GM19238 (cell line): ENCODE results near the gene BBOX1.
"Not testable (repeated sequence)": the region's sequence is repeated elsewhere in the genome, so short reads cannot be mapped to it uniquely, and the experiment has no call there.

Experiments
- DNase-seq: peaks from one replicate; pipeline ENCODE4 v3.0.0; 2011; ENCODE audit warnings: low spot score; ENCODE audit not compliant: insufficient read length

Gene BBOX1

DNA sequence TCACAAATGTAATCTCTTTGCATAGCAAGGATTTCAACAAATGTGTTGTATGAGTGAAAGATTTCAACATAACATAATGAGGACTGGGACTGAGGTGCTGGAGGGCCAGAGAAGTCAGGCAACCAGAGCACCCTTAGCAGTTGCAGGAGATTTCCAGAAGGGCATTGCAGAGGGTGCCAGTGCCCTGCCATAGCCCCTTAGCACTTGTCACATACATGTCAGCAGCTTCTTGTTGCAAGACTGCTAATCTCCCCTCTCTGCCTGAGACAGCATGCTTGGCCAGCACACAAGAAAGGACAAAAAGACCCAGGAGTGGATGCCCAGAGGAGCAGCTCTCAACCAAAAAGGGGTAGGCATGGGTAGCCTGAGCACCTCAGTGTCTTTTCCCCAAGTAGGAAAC is 43.2 kb downstream of the BBOX1 start:
- no peak for DNase-seq

DNA sequence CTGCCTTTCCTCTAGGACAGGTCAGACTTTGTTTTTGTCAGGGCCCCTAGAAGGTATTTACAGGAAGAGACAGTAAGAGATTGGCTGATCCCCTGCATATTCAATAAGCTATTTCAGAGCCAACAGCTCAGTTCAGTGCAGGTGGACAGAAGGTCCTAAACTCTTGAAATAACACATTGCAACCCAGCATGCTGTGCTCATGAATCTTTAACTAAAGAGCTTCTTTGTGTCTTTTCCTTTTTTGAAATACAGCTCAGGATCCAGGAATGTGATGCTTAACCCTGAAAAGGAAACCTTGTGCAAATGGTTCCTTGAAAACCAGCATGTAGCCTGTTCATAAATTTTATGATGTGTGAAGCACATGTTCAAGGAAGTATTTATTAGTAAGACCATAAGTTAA is 43.9 kb downstream of the BBOX1 start:
- DNase-seq = no peak

DNA sequence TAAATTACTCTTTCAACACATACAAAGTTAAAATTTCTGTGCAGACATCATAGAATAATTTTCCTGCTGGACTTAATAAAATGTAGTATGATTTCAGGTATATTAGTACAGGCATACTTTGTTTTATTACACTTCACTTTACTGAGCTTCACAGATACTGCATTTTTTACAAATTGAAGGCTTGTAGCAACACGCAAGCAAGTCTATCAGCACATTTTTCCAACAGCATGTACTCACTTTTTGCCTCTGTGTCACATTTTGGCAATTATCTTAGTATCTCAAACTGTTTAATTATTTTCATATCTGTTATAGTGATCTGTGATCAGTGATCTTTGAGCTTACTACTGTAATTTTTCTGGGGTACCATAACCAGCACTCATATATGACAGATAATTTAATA is 44.5 kb downstream of the BBOX1 start:
- no peak for DNase-seq

DNA sequence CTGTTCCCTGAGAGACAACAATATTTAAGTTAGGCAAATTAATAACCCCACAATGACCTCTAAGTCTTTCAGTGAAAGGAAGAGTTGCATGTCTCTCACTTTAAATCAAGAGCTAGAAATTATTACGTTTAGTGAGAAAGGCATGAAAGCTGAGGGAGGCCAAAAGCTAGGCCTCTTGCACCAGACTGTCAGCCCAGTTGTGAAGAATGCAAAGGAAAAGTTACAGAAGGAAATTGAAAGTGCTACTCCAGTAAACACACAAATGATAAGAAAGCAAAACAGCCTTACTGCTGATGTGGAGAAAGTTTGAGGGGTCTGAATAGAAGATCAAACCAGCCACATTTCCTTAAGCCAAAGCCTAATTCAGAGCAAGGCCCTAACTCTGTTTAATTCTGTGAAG is 45.0 kb downstream of the BBOX1 start:
- DNase-seq = no peak

DNA sequence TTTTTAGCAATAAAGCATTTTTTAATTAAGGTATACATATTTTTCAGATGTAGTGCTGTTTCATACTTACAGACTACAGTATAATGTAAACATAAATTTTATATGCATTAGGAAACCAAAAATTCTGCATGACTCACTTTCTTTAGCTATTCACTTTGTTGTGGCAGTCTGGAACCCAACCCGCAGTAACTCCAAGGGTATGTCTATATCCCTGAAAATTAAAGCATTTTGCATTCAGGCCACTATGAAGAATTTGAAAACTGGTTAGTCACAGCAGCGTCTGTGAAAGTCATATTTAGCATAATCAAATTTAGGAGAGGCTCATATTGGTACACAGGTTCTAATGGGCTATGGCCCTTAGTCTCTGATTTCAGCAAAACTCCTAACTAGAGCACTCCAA is 46.8 kb downstream of the BBOX1 start:
- DNase-seq = no peak

DNA sequence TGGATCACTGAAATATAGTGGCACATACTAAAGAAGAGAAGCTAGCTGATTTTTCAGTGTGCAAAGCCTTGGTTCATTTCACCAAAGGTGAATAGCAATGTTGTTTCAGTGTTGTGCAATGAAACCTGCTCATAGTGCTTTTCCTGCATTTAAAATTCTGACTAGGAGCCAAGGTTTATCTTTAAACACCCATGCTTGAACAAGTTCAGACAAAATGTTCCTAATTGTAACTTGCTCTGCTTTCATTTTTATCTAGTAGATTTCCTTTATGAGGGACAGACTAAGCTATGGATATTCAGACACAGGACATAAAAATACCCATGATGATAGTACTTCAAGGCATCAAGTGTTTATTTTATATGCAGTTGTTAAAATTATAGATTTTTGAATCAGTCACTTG is 47.7 kb downstream of the BBOX1 start:
- DNase-seq = no peak

DNA sequence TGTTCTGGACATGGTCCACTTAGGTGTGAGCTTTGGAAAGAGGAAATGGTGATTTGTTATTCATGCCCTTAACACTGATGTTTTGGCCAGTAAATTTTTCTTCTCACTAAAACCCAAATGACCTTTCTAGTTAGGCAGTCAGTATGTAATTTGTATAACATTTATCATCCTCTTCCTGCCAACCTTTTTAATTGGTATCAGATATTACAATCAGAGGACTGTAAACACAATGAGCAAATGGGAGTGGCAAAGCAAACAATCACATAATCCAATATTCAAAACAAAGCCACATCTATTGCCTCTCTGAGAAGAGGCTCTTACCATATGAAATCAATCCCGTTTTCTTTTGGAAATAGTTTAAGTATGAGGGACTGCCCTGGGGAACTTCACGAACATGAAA is 49.1 kb downstream of the BBOX1 start:
- DNase-seq = no peak

DNA sequence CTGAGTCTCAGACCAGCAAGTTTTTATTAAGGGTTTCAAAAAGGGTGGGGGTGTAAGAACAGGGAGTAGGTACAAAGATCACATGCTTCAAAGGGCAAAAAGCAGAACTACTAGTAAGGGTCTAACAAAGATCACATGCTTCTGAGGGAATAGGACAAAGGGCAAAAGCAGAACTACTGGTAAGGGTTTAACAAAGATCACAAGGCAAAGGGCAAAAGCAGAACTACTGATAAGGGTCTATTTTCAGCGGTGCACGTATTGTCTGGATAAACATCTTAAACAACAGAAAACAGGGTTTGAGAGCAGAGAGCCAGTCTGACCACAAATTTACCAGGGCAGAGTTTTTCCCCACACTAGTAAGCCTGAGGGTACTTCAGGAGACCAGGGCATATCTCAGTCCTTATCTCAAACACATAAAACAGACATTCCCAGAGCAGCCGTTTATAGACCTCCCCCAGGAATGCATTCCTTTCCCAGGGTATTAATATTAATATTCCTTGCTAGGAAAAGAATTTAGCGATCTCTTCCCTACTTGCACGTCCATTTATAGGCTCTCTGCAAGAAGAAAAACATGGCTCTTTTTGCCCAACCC is 49.8 kb downstream of the BBOX1 start:
- not testable (repeated sequence) for DNase-seq

DNA sequence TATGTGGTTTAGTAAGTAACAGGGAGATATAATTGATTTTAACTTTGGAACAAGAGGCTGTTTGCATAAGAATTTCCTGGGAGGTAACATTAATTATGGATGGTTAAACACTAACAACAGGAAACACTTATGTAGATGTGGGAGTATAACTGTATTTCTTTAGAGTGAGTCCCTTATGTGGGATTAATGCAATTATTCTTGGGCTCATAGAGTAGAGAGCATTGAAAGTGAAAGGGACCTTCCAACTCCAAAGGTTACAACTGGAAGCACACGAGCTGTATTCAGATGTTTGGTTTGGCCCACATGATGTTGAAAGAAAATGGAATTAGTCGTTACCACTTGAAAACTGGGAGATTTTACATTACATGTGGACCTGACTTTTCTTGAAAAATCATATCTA is 53.5 kb downstream of the BBOX1 start:
- DNase-seq = no peak

DNA sequence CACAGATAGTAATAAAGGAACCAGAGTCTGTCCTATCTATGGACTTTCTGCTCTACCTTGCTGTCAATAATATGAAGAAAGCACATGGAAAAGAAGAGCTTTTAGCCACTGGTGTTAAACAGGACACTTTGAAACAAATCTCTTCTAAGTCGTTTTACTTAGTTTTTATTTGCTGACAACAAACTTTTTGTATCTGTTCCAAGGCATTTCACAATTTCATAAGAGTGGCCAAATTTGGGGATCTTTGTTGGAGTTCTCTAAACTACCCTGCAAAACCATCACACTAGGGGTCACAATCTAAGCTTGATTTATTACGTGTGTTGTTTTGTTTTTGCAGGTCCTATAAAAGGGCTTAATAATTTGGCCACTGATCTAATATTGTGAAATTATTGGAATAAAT is 54.4 kb downstream of the BBOX1 start:
- no peak for DNase-seq

DNA sequence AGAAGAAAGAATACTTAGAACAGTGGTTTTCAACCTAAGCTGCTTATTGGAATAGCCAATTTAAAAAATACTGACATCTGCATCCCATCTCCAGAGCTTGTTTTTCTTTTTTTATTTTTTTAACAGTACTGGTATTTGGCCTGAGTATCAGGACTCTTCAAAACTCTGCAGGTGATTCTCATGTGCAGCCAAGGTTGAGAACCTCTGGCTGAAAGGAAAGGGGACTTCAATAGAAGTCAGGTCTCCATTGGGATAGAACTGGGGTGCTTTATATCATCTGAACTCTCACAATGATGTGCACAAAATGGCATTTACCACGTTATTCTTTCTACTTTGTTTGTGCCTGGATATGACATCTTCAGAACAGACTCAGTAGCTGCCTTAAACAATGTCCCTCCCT is 55.3 kb downstream of the BBOX1 start:
- DNase-seq = no peak

DNA sequence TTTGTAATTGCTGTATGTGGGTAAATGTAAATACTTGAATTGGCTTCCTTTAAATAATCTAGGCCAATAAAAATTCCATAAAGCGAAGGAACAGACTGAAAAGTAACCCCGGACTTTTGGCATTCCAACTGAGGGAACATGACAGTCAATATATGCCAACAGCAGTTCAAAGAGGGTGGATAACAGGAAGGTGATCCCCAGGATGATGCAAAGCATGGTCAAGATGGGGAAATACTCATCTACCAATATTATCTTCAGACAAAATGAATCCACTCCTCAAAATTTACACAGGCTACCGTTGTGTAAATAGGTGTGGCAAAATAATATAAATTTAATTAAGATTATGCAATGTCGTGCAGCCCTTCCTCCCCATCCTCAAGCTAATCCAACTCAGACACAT is 56.9 kb downstream of the BBOX1 start:
- no peak for DNase-seq

DNA sequence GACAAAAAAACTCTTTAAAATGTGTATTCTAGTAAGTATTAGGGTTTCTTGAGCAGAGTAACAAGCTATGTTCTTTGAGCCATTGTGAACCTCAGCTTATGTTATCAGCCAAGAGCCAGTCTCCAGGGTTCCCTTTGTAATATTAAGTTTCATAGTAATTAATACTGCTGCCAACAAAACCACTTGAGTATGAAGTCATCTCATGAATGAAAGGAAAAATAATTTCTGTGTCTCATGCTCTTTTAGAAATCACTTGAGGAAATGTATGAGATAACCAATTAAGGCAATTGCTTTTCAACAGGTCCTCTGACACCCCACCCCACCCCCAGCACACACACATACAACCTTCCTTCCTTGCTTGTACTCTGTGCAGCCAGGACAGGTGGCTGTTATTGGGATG is 59.9 kb downstream of the BBOX1 start:
- DNase-seq = no peak

DNA sequence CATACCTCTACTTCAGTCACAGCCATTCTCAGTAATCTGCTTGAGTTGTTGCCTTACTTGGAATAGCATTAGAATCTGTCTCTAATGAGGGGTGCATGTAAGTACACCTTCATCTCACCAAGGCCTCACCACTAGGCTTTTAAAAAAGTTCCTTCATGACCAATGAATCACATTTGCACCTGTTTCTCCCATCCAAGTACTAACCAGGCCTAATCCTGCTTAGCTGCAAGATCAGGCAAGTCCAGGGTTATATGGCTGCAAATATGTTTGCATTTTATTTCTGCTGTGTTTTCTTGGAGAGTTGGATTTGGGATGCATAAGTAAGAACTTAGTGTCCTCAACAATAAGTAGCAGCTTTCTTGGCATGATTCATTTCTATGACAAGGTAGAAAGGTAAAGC is 66.9 kb downstream of the BBOX1 start:
- no peak for DNase-seq

DNA sequence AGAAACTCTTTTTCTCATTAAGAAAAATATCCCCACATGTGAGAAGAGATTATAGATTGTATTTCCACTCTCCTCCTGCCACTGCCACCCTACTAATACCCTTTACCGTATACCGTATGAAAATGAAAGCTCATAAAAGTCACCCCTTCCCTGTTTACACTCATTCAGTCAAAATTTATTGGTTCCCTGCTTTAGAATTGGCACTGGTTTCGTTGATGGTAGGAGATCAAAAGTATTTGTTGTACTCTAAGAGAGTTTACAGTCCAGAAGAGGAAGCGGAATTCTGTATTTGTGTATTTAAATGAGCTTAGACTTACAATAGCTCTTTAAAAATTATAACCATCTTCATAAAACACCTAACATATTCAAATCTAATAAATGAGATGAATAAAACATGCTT is 68.2 kb downstream of the BBOX1 start:
- no peak for DNase-seq

DNA sequence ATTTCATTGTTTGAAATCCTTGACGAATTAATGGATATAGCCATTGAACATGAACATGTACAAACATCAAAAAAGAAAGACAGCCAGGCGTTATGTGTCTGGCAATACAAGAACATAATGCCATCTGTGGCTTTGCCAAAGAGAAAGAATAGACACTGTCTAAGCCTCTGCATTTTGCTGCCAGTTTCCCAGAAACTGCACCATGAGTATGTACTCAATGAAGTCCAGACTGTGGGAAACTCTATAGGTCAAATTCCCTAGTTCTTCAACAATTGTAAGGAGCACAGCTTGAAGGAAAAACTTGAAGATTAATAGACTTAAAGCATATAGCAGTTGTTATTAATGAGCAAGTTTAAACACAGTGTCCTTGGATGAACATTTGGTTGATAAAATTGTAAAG is 71.3 kb downstream of the BBOX1 start:
- DNase-seq = no peak

DNA sequence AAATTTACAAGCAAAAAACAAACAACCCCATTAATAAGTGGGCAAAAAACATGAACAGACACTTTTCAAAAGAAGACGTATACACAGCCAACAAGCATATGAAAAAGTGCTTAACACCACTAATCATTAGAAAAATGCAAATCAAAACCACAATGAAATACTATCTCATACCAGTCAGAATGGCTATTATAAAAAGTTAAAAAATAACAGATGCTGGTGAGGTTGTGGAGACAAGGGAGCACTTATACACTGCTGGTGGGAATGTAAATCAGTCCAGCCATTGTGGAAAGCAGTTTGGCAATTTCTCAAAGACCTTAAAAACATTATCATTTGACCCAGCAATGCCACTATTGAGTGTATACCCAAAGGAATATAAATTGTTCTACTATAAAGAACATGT is 72.3 kb downstream of the BBOX1 start:
- DNase-seq = no peak

DNA sequence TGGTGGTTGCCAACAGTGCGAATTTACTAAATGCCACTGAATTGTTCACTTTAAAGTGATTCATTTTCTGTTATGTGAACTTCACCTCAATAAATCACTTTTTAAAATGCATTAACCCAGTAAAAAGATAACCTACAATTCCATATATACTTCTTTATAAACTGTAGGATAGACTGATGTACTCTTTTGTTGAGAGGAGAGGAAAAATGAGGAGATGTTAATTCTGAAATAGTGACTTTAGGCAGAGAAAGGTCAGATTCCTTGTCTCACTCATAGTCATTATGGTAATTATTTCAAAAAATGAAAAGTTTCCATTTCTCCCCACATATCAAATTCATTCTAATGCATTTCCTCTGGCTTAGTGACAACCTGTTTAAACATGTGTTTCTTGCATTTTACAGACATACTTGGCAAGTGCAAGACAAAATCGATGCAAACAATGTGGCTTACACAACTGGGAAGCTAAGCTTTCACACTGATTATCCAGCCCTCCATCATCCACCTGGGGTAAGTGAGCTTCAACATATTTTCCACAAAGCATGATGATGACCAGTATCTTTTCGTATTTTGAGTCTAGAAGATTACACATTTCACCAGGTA is 74.5 kb downstream of the BBOX1 start:
- DNase-seq = no peak

DNA sequence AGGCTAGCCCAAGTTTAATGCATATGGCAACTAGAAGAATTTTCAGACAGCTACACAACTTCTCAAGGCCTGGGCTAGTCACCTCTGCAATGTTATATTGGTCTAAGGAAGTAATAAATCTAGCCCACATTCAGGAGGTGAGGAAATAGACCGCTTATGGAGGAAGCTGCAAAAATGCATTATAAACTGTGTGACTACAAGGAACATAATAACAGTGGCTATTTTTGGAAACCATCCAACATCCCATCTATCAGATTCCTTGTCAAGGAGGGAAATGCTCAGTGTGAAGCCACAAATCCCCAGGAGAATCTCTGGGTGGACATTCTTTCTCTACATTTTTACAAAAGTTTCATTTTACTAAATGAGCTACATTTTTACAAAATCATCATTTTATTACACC is 76.1 kb downstream of the BBOX1 start:
- no peak for DNase-seq

DNA sequence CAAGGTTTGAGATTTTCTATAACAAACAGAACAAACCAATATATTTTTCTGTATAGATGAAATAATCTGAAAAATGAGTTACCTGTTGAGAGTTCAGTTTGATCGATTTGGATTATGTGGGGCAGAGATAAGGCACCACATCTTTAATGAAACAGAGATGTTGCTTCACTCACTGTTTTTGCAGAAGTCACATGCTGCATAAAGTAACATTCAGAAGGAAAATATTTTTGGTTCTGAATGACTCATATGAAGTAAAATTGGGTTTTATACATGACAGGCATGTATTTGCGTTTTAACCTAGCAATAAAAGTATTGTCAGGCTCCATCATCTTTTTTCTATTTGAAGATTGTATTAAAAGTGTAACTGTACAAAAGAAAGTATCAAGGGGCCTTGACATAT is 77.8 kb downstream of the BBOX1 start:
- no peak for DNase-seq

DNA sequence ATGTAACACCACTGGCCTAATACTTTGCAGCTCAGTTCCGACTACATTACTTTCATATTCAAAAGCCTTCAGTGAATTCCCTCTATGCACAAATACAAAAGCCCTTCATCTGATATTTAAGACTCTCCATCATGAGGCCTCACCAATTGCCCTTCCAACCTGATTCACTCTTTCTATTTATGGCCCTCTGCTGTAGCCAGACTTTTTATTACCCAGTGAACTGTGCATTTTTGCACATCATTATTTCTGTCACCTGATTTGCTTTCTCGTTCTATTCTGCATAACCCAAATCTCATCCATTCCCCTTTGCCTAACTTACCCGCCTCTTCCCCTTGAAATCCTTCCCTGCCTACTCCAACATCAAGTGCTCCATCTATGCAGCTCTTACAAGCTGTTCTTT is 78.3 kb downstream of the BBOX1 start:
- DNase-seq = no peak

DNA sequence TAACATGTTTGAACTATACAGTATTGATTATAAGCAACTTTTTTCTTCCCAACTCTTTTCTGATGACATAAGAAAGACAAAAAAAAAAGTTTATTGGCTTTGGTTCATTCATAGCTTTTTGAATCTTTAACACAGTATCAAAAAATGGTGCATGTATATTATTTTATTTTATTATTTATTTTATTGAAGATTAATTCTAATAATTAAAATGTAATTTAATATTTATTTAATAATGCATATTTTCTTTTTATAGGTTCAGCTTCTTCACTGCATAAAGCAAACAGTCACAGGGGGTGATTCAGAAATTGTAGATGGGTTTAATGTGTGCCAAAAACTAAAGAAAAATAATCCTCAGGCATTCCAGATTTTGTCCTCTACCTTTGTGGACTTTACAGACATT is 78.8 kb downstream of the BBOX1 start:
- no peak for DNase-seq

DNA sequence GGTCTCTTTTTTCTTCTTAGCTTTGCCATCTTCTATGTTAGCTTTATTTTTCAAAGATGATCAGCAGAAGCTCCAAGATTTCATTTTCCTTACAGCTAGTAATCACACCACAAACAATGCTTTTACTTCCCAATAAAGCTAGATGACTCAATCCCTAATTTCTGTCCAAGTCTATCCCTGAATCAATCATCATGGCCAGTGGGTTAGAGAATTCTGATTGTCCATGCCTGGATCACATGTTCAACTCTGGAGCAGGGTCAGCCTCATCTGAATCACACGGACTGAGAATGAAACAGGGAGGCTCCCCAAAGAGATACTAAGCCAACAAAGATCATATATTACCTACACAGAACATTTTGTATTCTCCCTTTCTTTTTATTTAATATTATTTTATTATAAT is 79.6 kb downstream of the BBOX1 start:
- DNase-seq = no peak

DNA sequence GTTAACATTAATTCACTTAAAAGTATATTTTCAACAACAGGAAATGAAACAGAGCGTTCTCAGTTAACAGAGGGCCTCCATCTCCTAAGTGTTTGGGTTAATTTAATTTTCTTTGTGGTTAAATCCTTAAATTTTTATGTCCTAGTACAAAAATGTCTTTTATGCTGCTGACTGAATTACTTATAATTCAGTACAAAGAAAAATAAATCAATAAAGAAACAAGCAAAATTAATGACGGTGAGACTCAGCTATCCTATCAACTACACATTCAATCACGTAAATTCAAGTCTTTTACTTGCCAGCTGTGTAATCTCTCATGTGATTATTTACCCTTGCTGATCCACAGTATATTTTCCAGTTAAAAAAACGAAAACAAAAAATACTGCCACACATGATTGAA is 81.4 kb downstream of the BBOX1 start:
- no peak for DNase-seq
